ENCODE results near the gene OTP.
"Not testable (repeated sequence)": the region's sequence is repeated elsewhere in the genome, so short reads cannot be mapped to it uniquely, and the experiment has no call there.

The OTP gene

GRCh38 chr5:77608927-77609326 is 29.6 kb downstream of the OTP start:
- not testable (repeated sequence) for DNase-seq (ENCODE audit: low read depth in 1 of 2, low spot score in 1 of 2)

GRCh38 chr5:77607324-77607723 is 31.2 kb downstream of the OTP start:
- DNase-seq (ENCODE audit: low read depth in 1 of 2, low spot score in 1 of 2), result no peak

DNA sequence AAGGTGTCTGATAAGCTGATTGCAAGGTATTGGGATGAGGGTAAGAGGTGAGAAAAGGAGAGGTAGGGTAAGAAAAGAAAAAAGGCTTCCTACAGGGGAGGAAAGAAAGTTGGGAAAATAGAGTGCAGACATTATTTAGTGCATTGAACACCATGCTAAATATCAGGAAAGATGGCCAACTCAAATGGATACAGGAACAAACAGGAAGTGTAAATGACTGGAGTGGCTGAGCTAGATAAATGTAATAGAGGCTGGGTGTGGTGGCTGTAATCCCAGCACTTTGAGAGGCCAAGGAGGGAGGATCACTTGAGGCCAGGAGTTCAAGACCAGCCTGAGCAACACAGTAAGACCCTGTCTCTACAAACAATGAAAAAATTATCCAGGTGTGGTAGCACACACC is 32.2 kb downstream of the OTP start:
- no peak for DNase-seq (ENCODE audit: low read depth in 1 of 2, low spot score in 1 of 2)

- no peak for DNase-seq (ENCODE audit: low read depth in 1 of 2, low spot score in 1 of 2)
Observed at GRCh38 chr5:77599679-77600078, 38.8 kb downstream of the OTP start.

GRCh38 chr5:77590347-77590746 is 48.2 kb downstream of the OTP start:
- DNase-seq (ENCODE audit: low read depth in 1 of 2, low spot score in 1 of 2), result no peak

DNA sequence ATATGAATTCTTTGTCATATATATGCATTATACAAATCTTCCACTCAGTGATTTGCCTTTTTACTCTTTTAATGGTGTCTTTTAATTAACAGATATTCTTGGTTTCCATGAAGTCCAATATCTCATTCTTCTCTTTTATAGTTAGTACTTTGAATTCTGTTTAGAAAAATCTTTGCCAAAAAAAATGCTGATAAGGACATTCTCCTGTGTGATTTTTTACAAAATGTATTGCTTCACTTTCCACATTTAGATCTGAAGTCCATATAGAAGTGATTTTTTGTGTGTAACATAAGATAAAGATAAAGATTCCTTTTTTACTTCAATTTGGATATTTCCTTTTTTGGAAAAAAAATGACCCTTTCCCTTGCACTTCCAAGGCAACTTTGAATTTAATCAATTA is 50.3 kb downstream of the OTP start:
- DNase-seq (ENCODE audit: low read depth in 1 of 2, low spot score in 1 of 2), result no peak

- no peak for DNase-seq (ENCODE audit: low read depth in 1 of 2, low spot score in 1 of 2)
Observed at GRCh38 chr5:77586101-77586500, 52.4 kb downstream of the OTP start.

GRCh38 chr5:77582143-77582542 is 56.4 kb downstream of the OTP start:
- DNase-seq (ENCODE audit: low read depth in 1 of 2, low spot score in 1 of 2), result not testable (repeated sequence)
